ENCODE measurements around the gene CD84.

- TF ChIP-seq POLR2A (IDR thresholded peaks at IDR 0.05; ENCODE audit: extremely low read depth, insufficient read length) (peak; percentile 22), CTCF (IDR thresholded peaks at IDR 0.05; ENCODE audit: low read depth, low read length) (no peak)
Measured at GRCh38 chr1:160579216-160579701, at the start of gene CD84.
